ENCODE data around the gene GRK5. TPM values are rescaled to one million over a fixed set of nuclear protein-coding genes. Genes with fewer than 3 reads are reported as not detected.

Gene GRK5
- total RNA-seq, 6 experiments from 2014 or later = 9.7 to 16.8 (median 15.9) TPM

- Mint-ChIP-seq H3K4me3 (no peak overlapping the region), H3K4me1 (ENCODE audit: low read depth) (peaks cover 8% of the 10 kb centered on the region), H3K27ac (no peak overlapping the region), H3K9me3 (no peaks in the 10 kb centered on the region), H3K27me3 (ENCODE audit: insufficient read depth) (peaks cover 2% of the 10 kb centered on the region; the same call in 1 of the 2 replicates), H3K36me3 (ENCODE audit: low read depth) (no peaks in the 10 kb centered on the region)
- TF ChIP-seq, protein P1, sequence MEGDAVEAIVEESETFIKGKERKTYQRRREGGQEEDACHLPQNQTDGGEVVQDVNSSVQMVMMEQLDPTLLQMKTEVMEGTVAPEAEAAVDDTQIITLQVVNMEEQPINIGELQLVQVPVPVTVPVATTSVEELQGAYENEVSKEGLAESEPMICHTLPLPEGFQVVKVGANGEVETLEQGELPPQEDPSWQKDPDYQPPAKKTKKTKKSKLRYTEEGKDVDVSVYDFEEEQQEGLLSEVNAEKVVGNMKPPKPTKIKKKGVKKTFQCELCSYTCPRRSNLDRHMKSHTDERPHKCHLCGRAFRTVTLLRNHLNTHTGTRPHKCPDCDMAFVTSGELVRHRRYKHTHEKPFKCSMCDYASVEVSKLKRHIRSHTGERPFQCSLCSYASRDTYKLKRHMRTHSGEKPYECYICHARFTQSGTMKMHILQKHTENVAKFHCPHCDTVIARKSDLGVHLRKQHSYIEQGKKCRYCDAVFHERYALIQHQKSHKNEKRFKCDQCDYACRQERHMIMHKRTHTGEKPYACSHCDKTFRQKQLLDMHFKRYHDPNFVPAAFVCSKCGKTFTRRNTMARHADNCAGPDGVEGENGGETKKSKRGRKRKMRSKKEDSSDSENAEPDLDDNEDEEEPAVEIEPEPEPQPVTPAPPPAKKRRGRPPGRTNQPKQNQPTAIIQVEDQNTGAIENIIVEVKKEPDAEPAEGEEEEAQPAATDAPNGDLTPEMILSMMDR (IDR thresholded peaks at IDR 0.05) = no peak
- no peak for DNase-seq
These were observed 199.4 kb downstream of the GRK5 start for GRCh38 chr10:119406601-119407253.

DNA sequence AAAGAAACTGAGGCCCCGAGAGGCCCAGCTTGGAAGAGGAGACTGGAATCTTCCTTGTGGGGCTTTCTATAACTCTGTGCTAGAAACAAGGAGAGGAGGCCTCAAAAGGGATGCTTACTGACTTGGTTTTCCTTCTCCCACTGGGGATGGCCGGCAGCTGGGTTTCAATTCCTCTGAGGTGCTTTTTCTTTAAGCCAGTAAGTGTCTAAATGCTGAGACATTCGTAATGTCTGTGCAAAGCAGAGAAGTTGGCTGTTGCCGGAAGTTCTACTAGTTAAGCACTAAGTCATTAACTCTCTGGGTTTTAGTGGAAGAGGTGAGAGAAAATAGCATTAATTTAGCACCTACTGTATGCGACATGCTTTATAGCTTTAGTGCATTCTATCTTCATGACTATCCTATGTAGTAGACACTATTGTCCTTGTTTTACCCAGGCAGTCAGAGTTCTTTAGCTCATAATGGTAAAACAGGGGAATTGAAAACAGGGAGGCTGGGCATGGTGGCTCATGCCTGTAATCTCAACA lies 199.9 kb downstream of the GRK5 start:
- DNase-seq = no peak
- H3K27me3 Mint-ChIP-seq (ENCODE audit: insufficient read depth) = peaks cover 2% of the 10 kb centered on the region; the same call in 1 of the 2 replicates
- TF ChIP-seq, protein P1 (IDR thresholded peaks at IDR 0.05) = no peak
- H3K4me3 Mint-ChIP-seq = no peak overlapping the region
- no peaks in the 10 kb centered on the region for H3K36me3 Mint-ChIP-seq (ENCODE audit: low read depth)
- peaks cover 2% of the 10 kb centered on the region for H3K4me1 Mint-ChIP-seq (ENCODE audit: low read depth)
- H3K9me3 Mint-ChIP-seq = no peaks in the 10 kb centered on the region
- no peak overlapping the region for H3K27ac Mint-ChIP-seq

DNA sequence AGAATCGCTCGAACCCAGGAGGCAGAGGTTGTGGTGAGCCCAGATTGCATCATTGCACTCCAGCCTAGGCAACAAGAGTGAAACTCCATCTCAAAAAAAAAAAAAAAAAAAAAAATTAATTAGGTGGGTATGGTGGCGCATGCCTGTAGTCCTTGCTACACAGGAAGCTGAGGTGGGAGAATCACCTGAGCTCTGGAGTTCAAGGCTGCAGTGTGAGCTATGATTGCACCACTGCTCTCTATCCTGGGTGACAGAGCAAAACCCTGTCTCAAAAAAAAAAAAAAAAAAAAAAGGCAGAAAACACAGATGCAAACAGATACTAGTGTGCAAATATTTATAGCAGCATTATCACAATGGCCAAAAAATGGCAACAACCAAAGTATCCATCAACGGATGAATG lies 200.7 kb downstream of the GRK5 start:
- DNase-seq = no peak
- H3K4me3 Mint-ChIP-seq = no peak overlapping the region
- H3K27ac Mint-ChIP-seq = no peak overlapping the region
- H3K36me3 Mint-ChIP-seq (ENCODE audit: low read depth) = no peaks in the 10 kb centered on the region
- H3K27me3 Mint-ChIP-seq (ENCODE audit: insufficient read depth) = peaks cover 2% of the 10 kb centered on the region; the same call in 1 of the 2 replicates
- TF ChIP-seq, protein P1 (IDR thresholded peaks at IDR 0.05) = no peak
- H3K4me1 Mint-ChIP-seq (ENCODE audit: low read depth) = peaks cover 7% of the 10 kb centered on the region
- H3K9me3 Mint-ChIP-seq = no peaks in the 10 kb centered on the region

- no peak overlapping the region for H3K4me3 Mint-ChIP-seq
- peaks cover 16% of the 10 kb centered on the region for H3K4me1 Mint-ChIP-seq (ENCODE audit: low read depth)
- TF ChIP-seq, protein P1 (IDR thresholded peaks at IDR 0.05) = no peak
- no peaks in the 10 kb centered on the region for H3K36me3 Mint-ChIP-seq (ENCODE audit: low read depth)
- no peak for DNase-seq
- H3K27me3 Mint-ChIP-seq (ENCODE audit: insufficient read depth) = peaks cover 2% of the 10 kb centered on the region; the same call in 1 of the 2 replicates
- no peak overlapping the region for H3K27ac Mint-ChIP-seq
- no peaks in the 10 kb centered on the region for H3K9me3 Mint-ChIP-seq
These were observed 201.6 kb downstream of the GRK5 start for GRCh38 chr10:119408969-119409371.

DNA sequence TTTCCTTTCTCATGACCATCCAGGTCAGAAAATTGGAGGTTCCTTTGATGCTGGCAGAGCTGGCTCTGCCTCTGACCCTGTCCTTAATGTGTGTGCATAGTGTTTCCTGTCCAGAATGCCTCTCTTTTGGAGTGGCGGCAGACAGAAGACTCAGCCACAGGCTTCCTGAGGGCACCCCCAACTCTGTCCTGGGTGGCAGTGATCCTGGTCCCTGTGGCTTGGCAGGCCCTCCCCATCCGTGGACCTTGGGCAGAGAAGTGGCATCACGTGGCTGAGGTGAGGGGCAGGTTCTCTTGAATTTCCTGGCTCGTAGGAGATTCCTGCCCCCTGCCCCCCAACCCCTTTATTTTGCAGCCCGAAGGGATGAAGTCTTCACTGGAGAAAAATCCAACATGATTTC lies 202.0 kb downstream of the GRK5 start:
- Mint-ChIP-seq H3K36me3 (ENCODE audit: low read depth) (no peaks in the 10 kb centered on the region), H3K4me1 (ENCODE audit: low read depth) (peaks cover 20% of the 10 kb centered on the region), H3K4me3 (no peak overlapping the region), H3K27me3 (ENCODE audit: insufficient read depth) (no peaks in the 10 kb centered on the region; the same call in 1 of the 2 replicates), H3K27ac (no peak overlapping the region), H3K9me3 (no peaks in the 10 kb centered on the region)
- no peak for DNase-seq
- TF ChIP-seq, protein P1 (IDR thresholded peaks at IDR 0.05) = no peak
